ENCODE measurements around the gene SKIDA1.

SKIDA1 gene

DNA sequence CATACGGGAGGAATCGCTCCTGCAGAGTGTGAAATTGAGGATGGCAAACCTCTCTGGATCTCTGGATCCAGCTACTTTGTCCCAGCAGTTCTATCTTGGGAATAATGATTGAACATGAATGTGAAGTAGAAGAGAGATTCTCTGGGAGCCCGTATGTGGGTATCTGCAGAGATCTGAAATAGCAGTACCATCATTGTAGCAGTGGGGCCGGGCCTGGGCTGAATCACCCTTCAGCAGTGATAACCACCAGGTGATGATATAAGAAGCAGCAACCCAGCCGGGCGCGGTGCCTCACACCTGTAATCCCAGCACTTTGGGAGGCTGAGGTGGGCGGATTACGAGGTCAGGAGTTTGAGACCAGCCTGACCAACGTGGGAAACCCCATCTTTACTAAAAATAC lies 51.9 kb downstream of the SKIDA1 start:
- DNase-seq: no peak

- DNase-seq: no peak
Observed at GRCh38 chr10:21473135-21473534, 52.3 kb downstream of the SKIDA1 start.

DNA sequence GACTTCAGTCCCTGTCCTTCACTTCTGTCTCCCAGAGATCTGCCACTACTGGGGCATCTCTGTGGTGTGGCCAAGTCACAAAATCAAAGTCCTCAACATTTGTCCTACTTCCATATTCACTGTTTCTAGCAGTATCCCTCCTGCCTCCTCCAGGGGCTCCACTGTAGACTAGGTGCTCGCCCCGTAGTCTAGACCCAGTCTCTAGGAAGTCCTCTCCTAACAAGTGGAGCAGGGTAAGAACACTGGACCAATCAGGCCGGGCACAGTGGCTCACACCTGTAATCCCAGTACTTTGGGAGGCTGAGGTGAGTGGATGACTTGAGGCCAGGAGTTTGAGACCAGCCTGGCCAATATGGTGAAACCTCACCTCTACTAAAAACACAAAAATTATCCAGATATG lies 57.4 kb downstream of the SKIDA1 start:
- DNase-seq: no peak

- no peak for DNase-seq
Observed at GRCh38 chr10:21467633-21468032, 57.8 kb downstream of the SKIDA1 start.

GRCh38 chr10:21464134-21464533 lies 61.3 kb downstream of the SKIDA1 start:
- no peak for DNase-seq
